ENCODE data around the gene PYGM. TPM values are rescaled to one million over a fixed set of nuclear protein-coding genes. Genes with fewer than 3 reads are reported as not detected.

The PYGM gene
- total RNA-seq, 1 experiment from 2014 or later, result 3.6 TPM

DNA sequence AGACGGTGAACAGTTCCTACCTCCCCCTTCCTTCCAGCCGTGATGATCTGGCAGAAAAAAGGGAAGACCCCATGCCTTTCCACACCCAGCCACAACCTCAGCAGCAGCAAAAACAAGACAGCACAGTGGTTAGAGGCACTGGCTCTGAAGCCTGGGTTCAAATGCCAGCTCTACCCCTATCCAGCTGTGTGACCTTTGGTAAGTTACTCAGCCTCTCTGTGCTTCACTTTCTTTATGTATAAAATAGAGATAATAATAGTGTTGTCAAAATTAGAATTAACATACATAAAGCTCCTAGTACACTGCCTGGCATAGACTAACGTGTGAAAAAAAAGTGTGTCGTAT, 41.0 kb downstream of the PYGM start:
- peaks cover 92% of the 10 kb centered on the region for H3K27me3 Mint-ChIP-seq (ENCODE audit: low read depth)
- no peak overlapping the region for H3K27ac ChIP-seq (ENCODE audit: insufficient read length, low read depth, low read length)
- no peak for TF ChIP-seq CTCF (conservative IDR thresholded peaks at IDR 0.05)

More for the DNA sequence above, 41.0 kb downstream of the PYGM start:
- Histone ChIP-seq H3K9me3 (ENCODE audit: control insufficient read depth, low read depth, low read length) (no peaks in the 10 kb centered on the region), H2BK20ac (ENCODE audit: low read depth, low read length, poor library complexity, severe bottlenecking) (no peak overlapping the region), H3K79me1 (ENCODE audit: insufficient read depth, low read depth, low read length, poor library complexity, severe bottlenecking) (no peaks in the 10 kb centered on the region), H3K18ac (ENCODE audit: insufficient read length, low read depth, low read length) (no peak overlapping the region), H2BK120ac (ENCODE audit: low read depth, low read length, poor library complexity, severe bottlenecking) (no peak overlapping the region), H2AK5ac (ENCODE audit: insufficient read length, low read length) (no peak overlapping the region), H4K5ac (ENCODE audit: insufficient read length, low read depth, low read length) (no peak overlapping the region), H2BK15ac (ENCODE audit: low read depth, low read length) (no peak overlapping the region), H4K20me1 (ENCODE audit: control insufficient read depth, insufficient read depth, insufficient read length) (peaks cover 3% of the 10 kb centered on the region), H3K4me2 (ENCODE audit: insufficient read depth, insufficient read length, low read length) (no peak overlapping the region), H3K4ac (ENCODE audit: low read depth, low read length) (no peak overlapping the region), H4K91ac (ENCODE audit: insufficient read length, low read depth, low read length) (no peak overlapping the region), H4K8ac (replicated peaks; ENCODE audit: insufficient read length, low read depth, low read length) (no peak overlapping the region), H3K23ac (ENCODE audit: insufficient read length, low read depth, low read length) (no peak overlapping the region), H3K14ac (ENCODE audit: insufficient read depth, low read length) (no peak overlapping the region), H2BK5ac (ENCODE audit: insufficient read length, low read length) (no peak overlapping the region), H3K56ac (ENCODE audit: insufficient read length, low read depth, low read length) (no peak overlapping the region), H3T11ph (ENCODE audit: low read length) (no peak overlapping the region), H3K79me2 (ENCODE audit: insufficient read depth, low read length) (no peaks in the 10 kb centered on the region), H2BK12ac (ENCODE audit: insufficient read length, low read depth, low read length) (no peak overlapping the region), H3K4me1 (ENCODE audit: insufficient read depth, low read length) (no peaks in the 10 kb centered on the region), H3K9ac (ENCODE audit: extremely low read depth, insufficient read length, low read length) (no peak overlapping the region), H3K27me3 (ENCODE audit: insufficient read depth, low read length) (peaks cover 10% of the 10 kb centered on the region; the same call in 1 of the 2 replicates), H3K23me2 (ENCODE audit: insufficient read length, low read depth, low read length, poor library complexity, severe bottlenecking) (no peaks in the 10 kb centered on the region), H2AFZ (ENCODE audit: low read length) (no peak overlapping the region)
- WGBS (ENCODE audit: extremely low coverage, insufficient read length, low lambda C conversion rate), result no CpG with 5 or more reads among the region's 4 CpGs
- Mint-ChIP-seq H3K36me3 (ENCODE audit: insufficient read depth in 1 of 3, low read depth in 3 of 3) (no peaks in the 10 kb centered on the region), H3K27ac (no peak overlapping the region; a peak in 1 of 7 replicates), H3K4me1 (peaks cover 4 to 54% of the 10 kb centered on the region in 2 experiments), H3K9me3 (no peaks in the 10 kb centered on the region; a peak in 2 of 5 replicates), H3K4me3 (no peak overlapping the region; a peak in 1 of 5 replicates)
- DNase-seq, result no peak

All from H9 (cell line).